Tibial nerve (tissue), 4 donors: ENCODE measurements around the gene CCBE1.

Source experiments
- CTCF ChIP-seq, 5 experiments: fragments of 200-600 bp in 3 of 5; fragments of 450-650 bp in 2 of 5; sonication (generic) in 3 of 5; IDR thresholded peaks; one replicate each; pipeline ENCODE4 v1.5.1; 2016 to 2019; ENCODE audit warnings: antibody characterized with exemption in 5 of 5, mild to moderate bottlenecking in 3 of 5, moderate library complexity in 2 of 5
- EP300 ChIP-seq, 2 donors: sonication (generic); formaldehyde crosslinking; IDR thresholded peaks; one replicate each; pipeline ENCODE4 v1.6.1; 2017; ENCODE audit warnings: antibody characterized with exemption in 2 of 2, mild to moderate bottlenecking in 1 of 2
- POLR2A ChIP-seq, 2 donors: fragments of 450-650 bp; IDR thresholded peaks; one replicate each; pipeline ENCODE4 v1.6.1; 2017; ENCODE audit warnings: antibody characterized with exemption in 2 of 2, mild to moderate bottlenecking in 2 of 2, moderate library complexity in 2 of 2

- TF ChIP-seq CTCF (IDR thresholded peaks at IDR 0.05): no peak
- no peak for TF ChIP-seq POLR2A (IDR thresholded peaks at IDR 0.05)
- no peak for TF ChIP-seq EP300 (IDR thresholded peaks at IDR 0.05)
Observed at GRCh38 chr18:59461171-59461570, 236.1 kb downstream of the CCBE1 start.
